WTC11 (cell line): ENCODE data around the gene TWIST1. TPM values are rescaled to one million over a fixed set of nuclear protein-coding genes. Genes with fewer than 3 reads are reported as not detected.
A peak's percentile ranks its signal among the peaks of the same experiment; 100 is the strongest.

Experiments
- ATAC-seq: fragments of 200-7000 bp; cut with Tn5 transposase; 2 replicates; pipeline ENCODE4 v1.10.0; 2021; ENCODE audit warnings: mild to moderate bottlenecking, moderate library complexity
- CTCF ChIA-PET: fragments of 300-600 bp; sonication (Branson Sonifier 250); formaldehyde crosslinking; loops from one replicate; lab custom pipeline; 2021; ENCODE audit warnings: antibody characterized with exemption; lab: Charles Lee
- POLR2A ChIA-PET: fragments of 350-600 bp; sonication (Branson Sonifier 250); formaldehyde crosslinking; loops from one replicate; lab custom pipeline; 2021; ENCODE audit warnings: antibody characterized with exemption; lab: Charles Lee
- DNase-seq: peaks from one replicate; pipeline ENCODE4 v3.0.0; 2021; ENCODE audit warnings: low spot score
- H3K27ac Mint-ChIP-seq: 2 replicates; pipeline ENCODE4 v1.8.0; 2021; ENCODE audit warnings: mixed read lengths
- H3K27me3 Mint-ChIP-seq: 2 replicates; pipeline ENCODE4 v1.8.0; 2021; ENCODE audit warnings: low read depth, mild to moderate bottlenecking, moderate library complexity, mixed read lengths
- H3K36me3 Mint-ChIP-seq: 2 replicates; pipeline ENCODE4 v1.8.0; 2021; ENCODE audit warnings: mixed read lengths
- H3K4me1 Mint-ChIP-seq: 2 replicates; pipeline ENCODE4 v1.8.0; 2022; ENCODE audit warnings: mixed read lengths
- H3K4me3 Mint-ChIP-seq: 2 replicates; pipeline ENCODE4 v1.8.0; 2021; ENCODE audit warnings: mild to moderate bottlenecking, moderate library complexity, mixed read lengths
- H3K9me3 Mint-ChIP-seq: 2 replicates; pipeline ENCODE4 v1.8.0; 2021; ENCODE audit warnings: mixed read lengths
- ATF6 ChIP-seq: sonication (generic); formaldehyde crosslinking; IDR thresholded peaks from 2 replicates; pipeline ENCODE4 v1.8.1; 2023; ENCODE audit warnings: mild to moderate bottlenecking, missing genetic modification reagents
- CREB1 ChIP-seq: sonication (generic); formaldehyde crosslinking; IDR thresholded peaks from 2 replicates; pipeline ENCODE4 v1.8.0; 2023; ENCODE audit warnings: mild to moderate bottlenecking, missing genetic modification reagents
- E2F4 ChIP-seq: sonication (generic); formaldehyde crosslinking; IDR thresholded peaks from 2 replicates; pipeline ENCODE4 v1.8.1; 2022; ENCODE audit warnings: low read depth, mild to moderate bottlenecking, moderate library complexity, missing genetic modification reagents, borderline replicate concordance
- E2F5 ChIP-seq: sonication (generic); formaldehyde crosslinking; IDR thresholded peaks from 2 replicates; pipeline ENCODE4 v1.8.1; 2022; ENCODE audit warnings: mild to moderate bottlenecking, moderate library complexity, missing genetic modification reagents
- ELF4 ChIP-seq: sonication (generic); formaldehyde crosslinking; IDR thresholded peaks from 2 replicates; pipeline ENCODE4 v1.8.1; 2022; ENCODE audit warnings: low read depth, mild to moderate bottlenecking, moderate library complexity, missing genetic modification reagents
- ESRRA ChIP-seq: sonication (generic); formaldehyde crosslinking; IDR thresholded peaks from 2 replicates; pipeline ENCODE4 v1.8.1; 2022; ENCODE audit warnings: mild to moderate bottlenecking, missing genetic modification reagents, borderline replicate concordance
- GRHL2 ChIP-seq: fragments of 250-450 bp; sonication (Bioruptor Pico); IDR thresholded peaks from 2 replicates; pipeline ENCODE4 v1.8.0; 2022; ENCODE audit warnings: mild to moderate bottlenecking, moderate library complexity; ENCODE audit not compliant: insufficient replicate concordance, severe bottlenecking
- HMGXB4 ChIP-seq: sonication (generic); formaldehyde crosslinking; IDR thresholded peaks from 2 replicates; pipeline ENCODE4 v1.8.1; 2023; ENCODE audit warnings: mild to moderate bottlenecking, moderate library complexity, missing genetic modification reagents
- IRF2 ChIP-seq: sonication (generic); formaldehyde crosslinking; IDR thresholded peaks from 2 replicates; pipeline ENCODE4 v1.8.0; 2022; ENCODE audit warnings: low read depth, missing genetic modification reagents, borderline replicate concordance
- MLX ChIP-seq: sonication (generic); formaldehyde crosslinking; IDR thresholded peaks from 2 replicates; pipeline ENCODE4 v1.8.1; 2023; ENCODE audit warnings: mild to moderate bottlenecking, missing genetic modification reagents, moderate library complexity
- NFE2L1 ChIP-seq: sonication (generic); formaldehyde crosslinking; IDR thresholded peaks from 2 replicates; pipeline ENCODE4 v1.8.1; 2023; ENCODE audit warnings: missing genetic modification reagents
- NR1H2 ChIP-seq: sonication (generic); formaldehyde crosslinking; IDR thresholded peaks from 2 replicates; pipeline ENCODE4 v1.9.0; 2021; ENCODE audit warnings: mild to moderate bottlenecking, moderate library complexity, missing genetic modification reagents
- SOX15 ChIP-seq: fragments of 250-450 bp; sonication (Bioruptor Pico); IDR thresholded peaks from 2 replicates; pipeline ENCODE4 v1.9.0; 2021; ENCODE audit warnings: mild to moderate bottlenecking
- SP1 ChIP-seq: sonication (generic); formaldehyde crosslinking; conservative IDR thresholded peaks from 2 replicates; pipeline ENCODE4 v1.8.1; 2022; ENCODE audit warnings: missing genetic modification reagents
- USF2 ChIP-seq: sonication (generic); formaldehyde crosslinking; IDR thresholded peaks from 2 replicates; pipeline ENCODE4 v1.8.1; 2023; ENCODE audit warnings: mild to moderate bottlenecking, missing genetic modification reagents, moderate library complexity
- ZSCAN18 ChIP-seq: fragments of 250-450 bp; sonication (Bioruptor Pico); IDR thresholded peaks from 2 replicates; pipeline ENCODE4 v2.1.2; 2022; ENCODE audit warnings: mild to moderate bottlenecking, moderate library complexity
- total RNA-seq: library from RNA; stranded (reverse); gene quantifications from 3 replicates; pipeline ENCODE4 v1.2.3, GENCODE V29; 2021

Gene TWIST1
- total RNA-seq, 1 experiment from 2014 or later, result not detected

- no peak for TF ChIP-seq HMGXB4
- no peak for TF ChIP-seq E2F4
- TF ChIP-seq ATF6 (CRISPR knock-in tag), result no peak
- TF ChIP-seq, all 79 proteins: peak for 0
These were observed 603 bp upstream of the TWIST1 start (continued) for GRCh38 chr7:19117870-19118608.

- Mint-ChIP-seq H3K27me3 (peaks cover 95% of the 10 kb centered on the region), H3K36me3 (no peaks in the 10 kb centered on the region), H3K27ac (no peak overlapping the region), H3K4me1 (peaks cover 42% of the 10 kb centered on the region), H3K4me3 (peak overlapping the region; percentile 66), H3K9me3 (no peaks in the 10 kb centered on the region)
- POLR2A ChIA-PET, result interaction anchor here (1.4 kb wide), 1 partner anchor 9 kb away, joined by 6 read pairs; no protein-coding TSS in a partner anchor
- CTCF ChIA-PET, result interaction anchor here (0.6 to 1.2 kb wide), 4 partner anchors 9 to 764 kb away, joined by 3 to 5 read pairs (median 4); no protein-coding TSS in a partner anchor
- ATAC-seq (peak; percentile 16), DNase-seq (peak; percentile 50)
- TF ChIP-seq USF2 (CRISPR knock-in tag) (no peak), E2F5 (CRISPR knock-in tag) (0 out of 2 replicates have a peak, but pooled peaks have one; percentile 33)
These were observed 1.0 kb downstream of the TWIST1 start for GRCh38 chr7:19116121-19117090.

GRCh38 chr7:19114551-19114855 lies 2.9 kb downstream of the TWIST1 start:
- Mint-ChIP-seq H3K4me3 (no peak overlapping the region), H3K9me3 (no peaks in the 10 kb centered on the region), H3K4me1 (peaks cover 50% of the 10 kb centered on the region), H3K27ac (no peak overlapping the region), H3K27me3 (peaks cover 95% of the 10 kb centered on the region), H3K36me3 (no peaks in the 10 kb centered on the region)
- POLR2A ChIA-PET, result no interaction called here
- CTCF ChIA-PET, result no interaction called here
- DNase-seq, result no peak
- ATAC-seq, result no peak
- TF ChIP-seq SP1 (CRISPR knock-in tag) (no peak), IRF2 (no peak), GRHL2 (no peak), ESRRA (no peak), MLX (CRISPR knock-in tag) (no peak), NFE2L1 (no peak), ELF4 (CRISPR knock-in tag) (no peak), CREB1 (CRISPR knock-in tag) (no peak), E2F4 (no peak), ZSCAN18 (CRISPR knock-in tag) (no peak), NR1H2 (CRISPR knock-in tag) (no peak), SOX15 (CRISPR knock-in tag) (no peak)
